ENCODE data around the gene SYK. TPM values are rescaled to one million over a fixed set of nuclear protein-coding genes. Genes with fewer than 3 reads are reported as not detected.
"Not testable (repeated sequence)": the region's sequence is repeated elsewhere in the genome, so short reads cannot be mapped to it uniquely, and the experiment has no call there.

The SYK gene
- total RNA-seq = 10 to 100 TPM; 43.7 to 54.9 (median 47.9) TPM

GRCh38 chr9:90801241-90801972 is at the start of gene SYK:
SYK (plus strand) TSS chr9:90801819; CDS start chr9:90843899, 42,080 bp downstream.
- DNase-seq = no peak
- WGBS, 2 donors = 23 to 27% methylated on average over 4 to 7 of the region's 64 CpGs

GRCh38 chr9:90755514-90756371 is 45.9 kb upstream of the SYK start:
- not testable (repeated sequence) for H3K9me3 ChIP-seq, DNase-seq, H3K4me1 ChIP-seq, H3K27ac ChIP-seq, H3K36me3 ChIP-seq, H3K27me3 ChIP-seq, H3K4me3 ChIP-seq
- peak; percentile 37 to 80 (median 56) for TF ChIP-seq CTCF (IDR thresholded peaks at IDR 0.05)
- 29 to 36% methylated on average over 7 to 9 of the region's 13 CpGs for WGBS, 2 donors
- intact Hi-C loops (cut with DNase I) = loop anchor here (5.0 kb wide), 1 partner anchor 613 kb away; no protein-coding TSS in a partner anchor

More at GRCh38 chr9:90801241-90801972, at the start of gene SYK:
- intact Hi-C loops (cut with DNase I) = no loop called here
- peaks cover 0 to 25% (median 0%) of the 10 kb centered on the region in 4 donors for H3K27me3 ChIP-seq
- H3K4me3 ChIP-seq = peak within 1 kb of the TSS; percentile 58 to 70 (median 64)
- TF ChIP-seq CTCF (IDR thresholded peaks at IDR 0.05) = no peak
- TF ChIP-seq POLR2A (IDR thresholded peaks at IDR 0.05) = peak in 3 of 4 donors; percentile 55 to 85 (median 78)
- no peaks in the 10 kb centered on the region for H3K9me3 ChIP-seq
- peaks cover 11 to 49% (median 16%) of the 10 kb centered on the region in 3 donors for H3K4me1 ChIP-seq
- no peaks in the 10 kb centered on the region for H3K36me3 ChIP-seq
- peak within 1 kb of the TSS; percentile 85 to 88 (median 88) for H3K27ac ChIP-seq

GRCh38 chr9:90760577-90760976 is 41.0 kb upstream of the SYK start:
- H3K36me3 ChIP-seq; H3K27me3 ChIP-seq; H3K4me3 ChIP-seq; H3K4me1 ChIP-seq; H3K9me3 ChIP-seq; H3K27ac ChIP-seq; DNase-seq; intact Hi-C loops (cut with DNase I): not testable (repeated sequence)
- 86 to 91% methylated on average over 8 to 11 of the region's 14 CpGs for WGBS, 2 donors

- DNase-seq = no peak
- intact Hi-C loops (cut with DNase I) = no loop called here
- TF ChIP-seq POLR2A (IDR thresholded peaks at IDR 0.05) (no peak), CTCF (IDR thresholded peaks at IDR 0.05) (no peak)
- H3K4me1 ChIP-seq = no peaks in the 10 kb centered on the region
- H3K36me3 ChIP-seq = no peaks in the 10 kb centered on the region
- peaks cover 0 to 6% (median 0%) of the 10 kb centered on the region in 3 donors for H3K9me3 ChIP-seq
- no peak overlapping the region for H3K4me3 ChIP-seq
- H3K27me3 ChIP-seq = no peaks in the 10 kb centered on the region
- H3K27ac ChIP-seq = no peak overlapping the region
Measured at GRCh38 chr9:90766731-90767130, 34.9 kb upstream of the SYK start.

GRCh38 chr9:90767523-90768100 is 34.0 kb upstream of the SYK start:
- WGBS, 2 donors = 81 to 82% methylated on average over 1 of the region's 1 CpG
- no peak for DNase-seq
- no peak overlapping the region for H3K27ac ChIP-seq
- no peaks in the 10 kb centered on the region for H3K36me3 ChIP-seq
- H3K27me3 ChIP-seq = no peaks in the 10 kb centered on the region
- H3K9me3 ChIP-seq = peaks cover 0 to 6% (median 0%) of the 10 kb centered on the region in 3 donors
- H3K4me1 ChIP-seq = no peaks in the 10 kb centered on the region
- TF ChIP-seq POLR2A (IDR thresholded peaks at IDR 0.05) (no peak), CTCF (IDR thresholded peaks at IDR 0.05) (no peak)
- intact Hi-C loops (cut with DNase I) = no loop called here
- no peak overlapping the region for H3K4me3 ChIP-seq
